ENCODE measurements around the gene ITPK1. TPM values are rescaled to one million over a fixed set of nuclear protein-coding genes. Genes with fewer than 3 reads are reported as not detected.

The ITPK1 gene
- total RNA-seq, 1 experiment from 2014 or later: 88.6 TPM

DNA sequence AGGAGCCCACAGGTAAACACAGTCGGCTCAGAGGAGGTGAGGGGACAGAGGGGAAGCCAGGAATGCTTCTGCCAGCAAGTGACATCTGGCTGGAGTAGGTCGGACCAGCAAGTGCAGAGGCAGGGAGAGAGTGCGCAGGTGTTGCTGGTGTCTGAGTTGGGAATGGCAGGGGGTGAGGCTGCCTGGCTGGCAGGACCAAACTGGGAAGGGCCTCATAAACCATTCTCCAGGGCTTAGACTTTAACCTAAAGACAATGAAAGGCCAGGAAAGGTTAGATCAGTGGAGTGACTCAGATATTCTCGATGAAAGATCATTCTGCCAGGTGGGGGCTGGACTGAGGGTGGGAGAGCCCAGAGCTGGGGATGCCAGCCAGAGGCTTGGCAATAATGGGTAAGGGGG, 66.4 kb downstream of the ITPK1 start:
- Histone ChIP-seq H3K9me2 (ENCODE audit: insufficient read depth) (no peaks in the 10 kb centered on the region), H3K27me3 (ENCODE audit: insufficient read depth, low read depth) (no peaks in the 10 kb centered on the region), H2AFZ (no peak overlapping the region), H3K79me2 (ENCODE audit: low read depth) (peaks cover 38% of the 10 kb centered on the region), H4K20me1 (ENCODE audit: insufficient read depth) (no peaks in the 10 kb centered on the region), H3K4me2 (peak overlapping the region; percentile 48), H3K4me1 (replicated peaks; ENCODE audit: insufficient read depth) (peaks cover 64% of the 10 kb centered on the region), H3F3A (ENCODE audit: insufficient read depth, low read depth) (peaks cover 44% of the 10 kb centered on the region), H3K4me3 (no peak overlapping the region), H3K9me3 (ENCODE audit: insufficient read depth, low read depth) (no peaks in the 10 kb centered on the region), H3K27ac (peak overlapping the region; percentile 39), H3K36me3 (ENCODE audit: low read depth) (no peaks in the 10 kb centered on the region; the same call in 1 of the 2 replicates)
- ChIA-PET CTCF (interaction anchor here (0.6 kb wide), 1 partner anchor 56 kb away, joined by 4 read pairs; no protein-coding TSS in a partner anchor), POLR2A (ENCODE audit: unreplicated experiment) (no interaction called here)
- DNase-seq: peak; percentile 56 to 68
- intact Hi-C loops (cut with micrococcal nuclease; ENCODE audit: unreplicated experiment): no loop called here
- no TSS peak for BruUV-seq (replicated peaks)
- TF ChIP-seq EZH2 (IDR thresholded peaks at IDR 0.05; ENCODE audit: low read depth): no peak
- TF ChIP-seq, protein P1, sequence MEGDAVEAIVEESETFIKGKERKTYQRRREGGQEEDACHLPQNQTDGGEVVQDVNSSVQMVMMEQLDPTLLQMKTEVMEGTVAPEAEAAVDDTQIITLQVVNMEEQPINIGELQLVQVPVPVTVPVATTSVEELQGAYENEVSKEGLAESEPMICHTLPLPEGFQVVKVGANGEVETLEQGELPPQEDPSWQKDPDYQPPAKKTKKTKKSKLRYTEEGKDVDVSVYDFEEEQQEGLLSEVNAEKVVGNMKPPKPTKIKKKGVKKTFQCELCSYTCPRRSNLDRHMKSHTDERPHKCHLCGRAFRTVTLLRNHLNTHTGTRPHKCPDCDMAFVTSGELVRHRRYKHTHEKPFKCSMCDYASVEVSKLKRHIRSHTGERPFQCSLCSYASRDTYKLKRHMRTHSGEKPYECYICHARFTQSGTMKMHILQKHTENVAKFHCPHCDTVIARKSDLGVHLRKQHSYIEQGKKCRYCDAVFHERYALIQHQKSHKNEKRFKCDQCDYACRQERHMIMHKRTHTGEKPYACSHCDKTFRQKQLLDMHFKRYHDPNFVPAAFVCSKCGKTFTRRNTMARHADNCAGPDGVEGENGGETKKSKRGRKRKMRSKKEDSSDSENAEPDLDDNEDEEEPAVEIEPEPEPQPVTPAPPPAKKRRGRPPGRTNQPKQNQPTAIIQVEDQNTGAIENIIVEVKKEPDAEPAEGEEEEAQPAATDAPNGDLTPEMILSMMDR (conservative IDR thresholded peaks at IDR 0.05): no peak

DNA sequence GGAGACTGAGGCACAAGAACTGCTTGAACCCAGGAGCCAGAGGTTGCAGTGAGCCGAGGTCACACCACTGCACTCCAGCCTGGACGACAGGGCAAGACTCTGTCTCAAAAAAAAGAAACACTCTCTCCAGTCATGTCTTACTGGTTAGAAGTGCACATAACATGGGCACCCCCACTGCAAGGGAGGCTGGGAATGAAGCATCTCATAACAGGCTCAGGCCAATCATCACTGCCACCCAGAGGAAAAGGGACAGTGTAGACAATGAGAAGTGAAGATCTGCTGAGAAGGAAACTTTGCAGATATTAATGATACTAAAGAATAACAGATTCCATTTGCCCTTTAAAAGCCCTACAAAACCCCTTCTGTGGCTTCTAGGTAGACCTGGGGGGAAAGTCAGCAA, 66.9 kb downstream of the ITPK1 start:
- DNase-seq: no peak
- intact Hi-C loops (cut with micrococcal nuclease; ENCODE audit: unreplicated experiment): no loop called here
- peaks cover 68% of the 10 kb centered on the region for H3K4me1 ChIP-seq (replicated peaks; ENCODE audit: insufficient read depth)
- peak overlapping the region; percentile 39; the same call in 1 of the 2 replicates for H3K27ac ChIP-seq
- no peaks in the 10 kb centered on the region for H3K9me3 ChIP-seq (ENCODE audit: insufficient read depth, low read depth)
- peaks cover 38% of the 10 kb centered on the region for H3K79me2 ChIP-seq (ENCODE audit: low read depth)
- ChIA-PET CTCF (no interaction called here), POLR2A (ENCODE audit: unreplicated experiment) (no interaction called here)
- H3K4me2 ChIP-seq: peak overlapping the region; percentile 48
- H3K27me3 ChIP-seq (ENCODE audit: insufficient read depth, low read depth): no peaks in the 10 kb centered on the region
- H3K4me3 ChIP-seq: no peak overlapping the region
- no peaks in the 10 kb centered on the region for H4K20me1 ChIP-seq (ENCODE audit: insufficient read depth)
- TF ChIP-seq, protein P1 (conservative IDR thresholded peaks at IDR 0.05): no peak
- no peak for TF ChIP-seq EZH2 (IDR thresholded peaks at IDR 0.05; ENCODE audit: low read depth)
- peaks cover 49% of the 10 kb centered on the region for H3F3A ChIP-seq (ENCODE audit: insufficient read depth, low read depth)
- H3K9me2 ChIP-seq (ENCODE audit: insufficient read depth): no peaks in the 10 kb centered on the region
- no TSS peak for BruUV-seq (replicated peaks)
- H2AFZ ChIP-seq: no peak overlapping the region
- no peaks in the 10 kb centered on the region; the same call in 1 of the 2 replicates for H3K36me3 ChIP-seq (ENCODE audit: low read depth)

DNA sequence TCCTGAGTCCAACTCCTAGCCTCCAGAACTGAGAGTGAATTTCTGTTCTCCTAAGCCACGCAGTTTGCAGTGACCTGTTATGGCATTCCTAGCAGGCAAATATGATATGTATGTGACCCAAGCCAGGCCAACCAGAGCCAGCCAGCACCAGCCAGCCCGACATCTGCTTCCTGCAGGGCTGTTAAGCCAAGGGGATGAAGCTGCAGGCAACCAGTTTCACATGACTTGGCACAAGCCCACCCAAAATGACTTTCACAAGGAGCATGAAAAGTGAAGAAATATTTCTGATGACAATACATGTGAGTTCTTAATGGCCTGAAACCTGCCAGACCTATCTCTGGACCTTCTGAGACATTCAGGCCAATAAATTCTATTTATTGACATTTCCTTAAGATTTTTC, 68.1 kb downstream of the ITPK1 start:
- H3K4me3 ChIP-seq: no peak overlapping the region
- no peaks in the 10 kb centered on the region for H3K9me3 ChIP-seq (ENCODE audit: insufficient read depth, low read depth)
- TF ChIP-seq EZH2 (IDR thresholded peaks at IDR 0.05; ENCODE audit: low read depth): no peak
- TF ChIP-seq, protein P1 (conservative IDR thresholded peaks at IDR 0.05): no peak
- peaks cover 42% of the 10 kb centered on the region for H3K79me2 ChIP-seq (ENCODE audit: low read depth)
- peaks cover 57% of the 10 kb centered on the region for H3F3A ChIP-seq (ENCODE audit: insufficient read depth, low read depth)
- H3K4me1 ChIP-seq (replicated peaks; ENCODE audit: insufficient read depth): peaks cover 77% of the 10 kb centered on the region
- no peak overlapping the region for H2AFZ ChIP-seq
- H3K4me2 ChIP-seq: peak overlapping the region; percentile 83
- CTCF ChIA-PET: no interaction called here
- no peak for DNase-seq
- no peaks in the 10 kb centered on the region; the same call in 1 of the 2 replicates for H3K36me3 ChIP-seq (ENCODE audit: low read depth)
- H4K20me1 ChIP-seq (ENCODE audit: insufficient read depth): no peaks in the 10 kb centered on the region
- H3K27ac ChIP-seq: peak overlapping the region; percentile 99; the same call in 1 of the 2 replicates
- no peaks in the 10 kb centered on the region for H3K27me3 ChIP-seq (ENCODE audit: insufficient read depth, low read depth)
- POLR2A ChIA-PET (ENCODE audit: unreplicated experiment): no interaction called here
- no TSS peak for BruUV-seq (replicated peaks)
- H3K9me2 ChIP-seq (ENCODE audit: insufficient read depth): no peaks in the 10 kb centered on the region
- intact Hi-C loops (cut with micrococcal nuclease; ENCODE audit: unreplicated experiment): no loop called here
